Hepatocyte (in vitro differentiated cells): Measurements from ENCODE around the gene CORO2A. TPM values are rescaled to one million over a fixed set of nuclear protein-coding genes. Genes with fewer than 3 reads are reported as not detected.
A peak's percentile ranks its signal among the peaks of the same experiment; 100 is the strongest.
"Not testable (repeated sequence)": the region's sequence is repeated elsewhere in the genome, so short reads cannot be mapped to it uniquely, and the experiment has no call there.

Source experiments
- DNase-seq: peaks from one replicate; pipeline ENCODE4 v3.0.0-alpha.2; 2016; ENCODE audit warnings: low spot score
- H2AFZ ChIP-seq: fragments of 200-600 bp; sonication (generic); 2 replicates; pipeline ENCODE4 v1.6.0; 2016; ENCODE audit warnings: antibody characterized with exemption, mild to moderate bottlenecking
- H3K27ac ChIP-seq: fragments of 200-600 bp; sonication (generic); 2 replicates; pipeline ENCODE4 v1.5.1; 2016; ENCODE audit warnings: mild to moderate bottlenecking
- H3K27me3 ChIP-seq: fragments of 200-600 bp; sonication (generic); 2 replicates; pipeline ENCODE4 v1.6.1; 2016
- H3K36me3 ChIP-seq: fragments of 200-600 bp; sonication (generic); replicated peaks from 2 replicates; pipeline ENCODE4 v1.5.1; 2016; ENCODE audit warnings: low read depth; ENCODE audit not compliant: insufficient read depth
- H3K4me1 ChIP-seq: fragments of 200-600 bp; sonication (generic); 2 replicates; pipeline ENCODE4 v1.5.1; 2016; ENCODE audit warnings: mild to moderate bottlenecking, moderate library complexity; ENCODE audit not compliant: insufficient read depth
- H3K4me2 ChIP-seq: fragments of 200-600 bp; sonication (generic); 2 replicates; pipeline ENCODE4 v1.6.0; 2016
- H3K4me3 ChIP-seq: fragments of 200-600 bp; sonication (generic); 2 replicates; pipeline ENCODE4 v1.5.1; 2016; ENCODE audit warnings: mild to moderate bottlenecking
- H3K79me2 ChIP-seq: fragments of 200-600 bp; sonication (generic); 2 replicates; pipeline ENCODE4 v1.6.0; 2017; ENCODE audit warnings: mild to moderate bottlenecking
- H3K9me2 ChIP-seq: fragments of 200-600 bp; sonication (generic); replicated peaks from 2 replicates; pipeline ENCODE4 v1.6.0; 2017; ENCODE audit warnings: mild to moderate bottlenecking; ENCODE audit not compliant: insufficient read depth
- H3K9me3 ChIP-seq: fragments of 200-600 bp; sonication (generic); 2 replicates; pipeline ENCODE4 v1.5.1; 2016; ENCODE audit warnings: low read depth, mild to moderate bottlenecking
- H4K20me1 ChIP-seq: fragments of 200-600 bp; sonication (generic); 2 replicates; pipeline ENCODE4 v1.6.0; 2016; ENCODE audit warnings: mild to moderate bottlenecking; ENCODE audit not compliant: insufficient read depth, poor library complexity, severe bottlenecking
- EZH2 ChIP-seq: fragments of 200-600 bp; sonication (generic); IDR thresholded peaks from 2 replicates; pipeline ENCODE4 v1.6.1; 2016; ENCODE audit warnings: antibody characterized with exemption, mild to moderate bottlenecking, borderline replicate concordance
- EZH2phosphoT487 ChIP-seq: fragments of 200-600 bp; sonication (generic); IDR thresholded peaks from one replicate; pipeline ENCODE4 v1.6.1; 2018; ENCODE audit warnings: antibody characterized with exemption, mild to moderate bottlenecking, low read depth, moderate library complexity; ENCODE audit not compliant: unreplicated experiment, severe bottlenecking
- WGBS: methylation state at CpG from one replicate; pipeline ENCODE4 v1.1.6; 2016; ENCODE audit warnings: low lambda C conversion rate; ENCODE audit errors: missing lambda C conversion rate; 5-methylcytosine and 5-hydroxymethylcytosine counted together
- polyA plus RNA-seq: library from polyadenylated mRNA; unstranded; fragments of >200 nt; fragmentation: Nextera tagmentation; extraction: Ambion mirVana; gene quantifications from 2 replicates; pipeline ENCODE4 v1.2.1, GENCODE V29; 2016
- total RNA-seq: library from RNA; depleted of rRNA; stranded (reverse); fragments of >200 nt; gene quantifications from 2 replicates; pipeline ENCODE4 v1.2.3, GENCODE V29; 2014
- TF ChIP-seq, protein P1 (sequence below): fragments of 200-600 bp; sonication (generic); IDR thresholded peaks from 2 replicates; pipeline ENCODE4 v1.5.1; 2016; ENCODE audit warnings: antibody characterized with exemption, mild to moderate bottlenecking; ENCODE audit not compliant: poor library complexity

The CORO2A gene
- total and polyA plus RNA-seq, 2 experiments from 2014 or later: 12.8 to 24.6 TPM

DNA sequence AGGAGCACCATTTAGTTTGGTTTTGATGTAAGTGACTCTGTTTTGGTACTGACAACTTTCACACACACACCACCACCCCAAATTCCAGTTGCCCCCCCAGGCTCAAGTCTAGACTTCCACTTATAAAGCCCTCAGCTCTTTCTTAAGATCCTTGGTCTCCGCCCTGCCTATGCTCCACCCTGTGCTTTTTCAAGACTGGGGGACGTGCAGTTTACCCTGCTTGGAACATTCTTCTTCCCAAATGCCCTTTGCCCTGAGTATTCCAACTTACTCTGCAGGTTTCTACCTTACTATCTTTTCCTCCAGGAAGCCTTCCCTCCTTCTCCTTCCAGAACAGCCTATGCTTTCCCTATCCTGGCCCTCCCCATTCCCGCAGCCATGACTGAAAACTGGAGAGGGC, 72.0 kb downstream of the CORO2A start:
- H3K4me2 ChIP-seq: peak overlapping the region; percentile 27
- H3K36me3 ChIP-seq: no peaks in the 10 kb centered on the region
- TF ChIP-seq EZH2 (no peak), EZH2phosphoT487 (no peak)
- TF ChIP-seq, protein P1, sequence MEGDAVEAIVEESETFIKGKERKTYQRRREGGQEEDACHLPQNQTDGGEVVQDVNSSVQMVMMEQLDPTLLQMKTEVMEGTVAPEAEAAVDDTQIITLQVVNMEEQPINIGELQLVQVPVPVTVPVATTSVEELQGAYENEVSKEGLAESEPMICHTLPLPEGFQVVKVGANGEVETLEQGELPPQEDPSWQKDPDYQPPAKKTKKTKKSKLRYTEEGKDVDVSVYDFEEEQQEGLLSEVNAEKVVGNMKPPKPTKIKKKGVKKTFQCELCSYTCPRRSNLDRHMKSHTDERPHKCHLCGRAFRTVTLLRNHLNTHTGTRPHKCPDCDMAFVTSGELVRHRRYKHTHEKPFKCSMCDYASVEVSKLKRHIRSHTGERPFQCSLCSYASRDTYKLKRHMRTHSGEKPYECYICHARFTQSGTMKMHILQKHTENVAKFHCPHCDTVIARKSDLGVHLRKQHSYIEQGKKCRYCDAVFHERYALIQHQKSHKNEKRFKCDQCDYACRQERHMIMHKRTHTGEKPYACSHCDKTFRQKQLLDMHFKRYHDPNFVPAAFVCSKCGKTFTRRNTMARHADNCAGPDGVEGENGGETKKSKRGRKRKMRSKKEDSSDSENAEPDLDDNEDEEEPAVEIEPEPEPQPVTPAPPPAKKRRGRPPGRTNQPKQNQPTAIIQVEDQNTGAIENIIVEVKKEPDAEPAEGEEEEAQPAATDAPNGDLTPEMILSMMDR: no peak
- DNase-seq: peak; percentile 54
- no peak overlapping the region for H2AFZ ChIP-seq
- peaks cover 12% of the 10 kb centered on the region for H3K4me1 ChIP-seq
- H3K9me2 ChIP-seq: no peaks in the 10 kb centered on the region
- no peaks in the 10 kb centered on the region for H3K9me3 ChIP-seq
- no peaks in the 10 kb centered on the region for H4K20me1 ChIP-seq
- H3K79me2 ChIP-seq: peaks cover 8% of the 10 kb centered on the region
- no peaks in the 10 kb centered on the region for H3K27me3 ChIP-seq
- peak overlapping the region; percentile 65 for H3K27ac ChIP-seq
- WGBS: 85% methylated on average over 3 of the region's 3 CpGs
- no peak overlapping the region for H3K4me3 ChIP-seq

DNA sequence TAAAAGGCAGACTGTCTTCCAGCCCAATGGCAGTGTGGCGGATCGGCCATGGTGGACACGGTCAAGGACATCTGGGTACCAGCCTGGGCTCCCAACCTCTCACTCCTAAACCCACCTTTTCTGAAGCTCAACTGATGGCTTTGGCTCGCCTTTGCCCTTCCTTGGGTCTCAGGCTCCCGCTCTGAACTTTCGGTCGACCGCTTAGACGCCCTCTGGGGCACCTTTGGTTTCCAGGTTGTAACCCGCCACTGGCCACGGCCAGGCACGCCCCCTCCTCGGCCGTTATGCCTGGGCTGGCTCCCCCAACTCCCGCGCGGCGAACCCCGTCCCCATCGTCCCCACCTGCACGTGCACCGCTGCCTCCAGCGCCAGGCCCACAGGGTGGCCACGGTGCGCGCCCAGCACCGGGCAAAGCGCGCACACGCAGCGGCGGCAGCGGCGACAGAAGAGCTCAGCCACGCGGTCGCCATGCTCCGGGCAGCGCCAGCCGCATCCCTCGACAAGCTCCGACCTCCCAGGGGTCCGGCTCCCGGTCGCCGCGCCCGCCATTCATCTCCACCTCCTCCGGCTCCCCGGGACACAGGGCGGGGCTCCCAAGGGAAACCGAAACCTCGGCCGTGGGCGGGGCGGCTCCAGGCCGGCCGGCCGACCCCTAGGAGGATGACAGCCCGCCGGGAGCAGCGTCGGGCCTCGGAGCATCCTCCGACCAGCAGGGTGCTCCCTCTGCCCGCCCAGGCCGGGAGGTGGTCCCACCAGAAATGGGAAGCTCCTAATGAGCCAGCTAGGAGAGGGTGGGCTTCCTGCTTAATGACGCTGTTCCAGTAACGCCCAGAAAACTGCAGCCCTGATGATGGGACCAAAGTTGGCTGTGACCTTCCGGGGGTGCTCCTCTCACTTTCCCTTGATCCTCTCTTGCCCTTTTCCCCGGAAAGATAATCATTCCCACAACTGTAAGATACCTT, 73.5 kb downstream of the CORO2A start, which contains the start of gene TRIM14:
TSS of gene TRIM14 (minus strand) at position 583 of the 962 bp plus-strand sequence. CDS start at position 549, 34 bp downstream.
- Histone ChIP-seq H3K9me3 (no peaks in the 10 kb centered on the region), H3K4me1 (peaks cover 12% of the 10 kb centered on the region), H3K9me2 (no peaks in the 10 kb centered on the region), H3K27me3 (no peaks in the 10 kb centered on the region), H3K4me3 (peak within 1 kb of the TSS; percentile 82), H3K36me3 (no peaks in the 10 kb centered on the region), H2AFZ (peak within 1 kb of the TSS; percentile 92), H3K4me2 (peak within 1 kb of the TSS; percentile 93), H3K79me2 (peaks cover 8% of the 10 kb centered on the region), H4K20me1 (no peaks in the 10 kb centered on the region), H3K27ac (peak within 1 kb of the TSS; percentile 85)
- WGBS: 6% methylated on average over 67 of the region's 71 CpGs
- DNase-seq: peak; percentile 84
- no peak for TF ChIP-seq EZH2
- TF ChIP-seq, protein P1: peak; percentile 32

DNA sequence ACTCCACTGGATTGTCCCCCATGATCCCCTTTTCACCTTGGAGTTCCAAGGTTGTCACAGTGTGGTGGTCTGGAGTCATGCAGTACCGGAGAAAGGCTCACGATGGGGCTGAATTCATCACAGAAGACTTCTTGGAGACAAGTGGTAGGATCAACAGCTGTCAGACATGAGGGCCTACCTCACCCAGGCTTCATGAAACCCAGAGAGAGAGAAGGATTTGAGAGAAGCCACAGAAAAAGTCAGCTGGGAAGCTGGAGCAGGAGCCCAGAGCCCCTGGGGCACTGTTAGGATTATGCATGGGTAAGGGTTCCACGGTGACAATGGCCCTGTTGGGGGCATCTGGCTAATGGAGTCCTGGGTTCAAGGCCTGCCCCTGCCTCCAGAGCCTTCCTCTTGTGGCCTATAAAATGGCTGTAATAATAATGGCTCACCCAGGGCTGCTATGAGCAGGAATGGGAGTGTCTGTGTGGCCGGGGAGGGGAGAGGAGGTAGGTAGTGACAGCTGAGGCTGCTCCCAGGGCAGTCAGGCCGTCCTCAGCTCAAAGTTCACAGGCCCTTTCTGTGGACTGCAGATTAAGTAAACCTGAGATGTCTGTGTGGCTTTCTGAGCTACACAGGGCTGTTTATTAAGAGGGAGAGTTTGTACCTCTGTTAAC, 74.3 kb downstream of the CORO2A start:
- Histone ChIP-seq H3K9me2 (no peaks in the 10 kb centered on the region), H3K9me3 (no peaks in the 10 kb centered on the region), H4K20me1 (no peaks in the 10 kb centered on the region), H3K79me2 (peaks cover 8% of the 10 kb centered on the region), H3K4me1 (peaks cover 12% of the 10 kb centered on the region), H3K4me2 (peak overlapping the region; percentile 93), H3K36me3 (no peaks in the 10 kb centered on the region), H3K4me3 (peak overlapping the region; percentile 82), H2AFZ (peak overlapping the region; percentile 92), H3K27me3 (no peaks in the 10 kb centered on the region), H3K27ac (peak overlapping the region; percentile 85)
- peak; percentile 74 for DNase-seq
- TF ChIP-seq EZH2 (no peak), EZH2phosphoT487 (no peak)
- TF ChIP-seq, protein P1: no peak
- 57% methylated on average over 5 of the region's 5 CpGs for WGBS

DNA sequence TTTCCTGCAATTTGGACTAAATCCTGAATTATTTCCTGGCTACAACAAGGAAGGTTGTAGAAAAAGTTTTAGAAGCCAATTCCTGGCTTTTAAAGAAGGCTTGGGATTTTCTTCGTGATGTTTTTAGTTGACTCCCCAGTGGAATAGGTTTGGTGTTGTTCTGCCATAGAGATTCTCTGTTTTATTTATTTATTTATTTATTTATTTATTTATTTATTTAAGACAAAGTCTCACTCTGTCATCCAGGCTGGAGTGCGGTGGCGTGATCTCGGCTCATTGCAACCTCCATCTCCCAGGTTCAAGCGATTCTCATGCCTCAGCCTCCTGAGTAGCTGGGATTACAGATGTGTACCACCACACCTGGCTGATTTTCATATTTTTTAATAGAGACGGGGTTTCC, 75.3 kb downstream of the CORO2A start:
- H3K4me1 ChIP-seq: peaks cover 12% of the 10 kb centered on the region
- not testable (repeated sequence) for H3K27ac ChIP-seq, H3K4me2 ChIP-seq, H3K27me3 ChIP-seq, H3K36me3 ChIP-seq, H3K4me3 ChIP-seq, H3K9me2 ChIP-seq, DNase-seq, H3K9me3 ChIP-seq, H4K20me1 ChIP-seq, H2AFZ ChIP-seq, H3K79me2 ChIP-seq
- WGBS: 96% methylated on average over 6 of the region's 6 CpGs
